HFFc6 (cell line): ENCODE results near the gene MLLT1. TPM values are rescaled to one million over a fixed set of nuclear protein-coding genes. Genes with fewer than 3 reads are reported as not detected.
"Not testable (repeated sequence)": the region's sequence is repeated elsewhere in the genome, so short reads cannot be mapped to it uniquely, and the experiment has no call there.

Source experiments
- DNase-seq: peaks from one replicate; pipeline ENCODE4 v3.0.0-alpha.2; 2018
- H3K27ac Mint-ChIP-seq: 2 replicates; pipeline ENCODE4 v1.8.0; 2020; ENCODE audit warnings: mild to moderate bottlenecking, mixed read lengths
- H3K27me3 Mint-ChIP-seq: 2 replicates; pipeline ENCODE4 v1.8.0; 2021; ENCODE audit warnings: mild to moderate bottlenecking, moderate library complexity, mixed read lengths; ENCODE audit not compliant: insufficient read depth
- H3K36me3 Mint-ChIP-seq: 2 replicates; pipeline ENCODE4 v1.8.0; 2021; ENCODE audit warnings: low read depth, mixed read lengths
- H3K4me1 Mint-ChIP-seq: 2 replicates; pipeline ENCODE4 v1.8.0; 2020; ENCODE audit warnings: low read depth, mixed read lengths
- H3K4me3 Mint-ChIP-seq: 2 replicates; pipeline ENCODE4 v1.8.0; 2020; ENCODE audit warnings: mild to moderate bottlenecking, moderate library complexity, mixed read lengths
- H3K9me3 Mint-ChIP-seq: 2 replicates; pipeline ENCODE4 v1.8.0; 2020; ENCODE audit warnings: mild to moderate bottlenecking, mixed read lengths
- CTCF ChIP-seq: fragments of 200-600 bp; sonication (generic); IDR thresholded peaks from 2 replicates; pipeline ENCODE4 v1.5.0; 2021; ENCODE audit warnings: antibody characterized with exemption, mild to moderate bottlenecking
- total RNA-seq, 6 experiments: library from RNA; stranded (reverse); fragmentation: NEBNext Ultra II Directional; extraction: Animal tissue kit (Norgen Biotek cat#: 25700); gene quantifications; 2 replicates in 1 of 6; 3 replicates in 5 of 6; pipeline ENCODE4 v1.2.3, GENCODE V29; 2021

MLLT1 gene
- total RNA-seq, 6 experiments from 2014 or later: 54.6 to 69.4 (median 59.5) TPM

GRCh38 chr19:6319376-6319775, 39.6 kb upstream of the MLLT1 start:
- 0 out of 2 replicates have a peak, but pooled peaks cover 4% of the 10 kb centered on the region for H3K36me3 Mint-ChIP-seq
- no peak for DNase-seq
- no peak for TF ChIP-seq CTCF
- H3K27me3 Mint-ChIP-seq: peaks cover 15% of the 10 kb centered on the region
- H3K4me3 Mint-ChIP-seq: no peak overlapping the region
- peaks cover 5% of the 10 kb centered on the region for H3K4me1 Mint-ChIP-seq
- no peak overlapping the region for H3K27ac Mint-ChIP-seq
- peaks cover 4% of the 10 kb centered on the region; the same call in 1 of the 2 replicates for H3K9me3 Mint-ChIP-seq

- H3K27ac Mint-ChIP-seq: no peak overlapping the region
- H3K4me3 Mint-ChIP-seq: no peak overlapping the region
- H3K4me1 Mint-ChIP-seq: peaks cover 5% of the 10 kb centered on the region
- H3K27me3 Mint-ChIP-seq: peaks cover 15% of the 10 kb centered on the region
- peaks cover 4% of the 10 kb centered on the region; the same call in 1 of the 2 replicates for H3K9me3 Mint-ChIP-seq
- peak; percentile 4 for DNase-seq
- 0 out of 2 replicates have a peak, but pooled peaks cover 4% of the 10 kb centered on the region for H3K36me3 Mint-ChIP-seq
- TF ChIP-seq CTCF: no peak
Observed at GRCh38 chr19:6318772-6319171, 39.0 kb upstream of the MLLT1 start.

- not testable (repeated sequence) for H3K4me3 Mint-ChIP-seq, H3K27ac Mint-ChIP-seq, DNase-seq, H3K36me3 Mint-ChIP-seq, H3K9me3 Mint-ChIP-seq, H3K4me1 Mint-ChIP-seq
- peaks cover 17% of the 10 kb centered on the region for H3K27me3 Mint-ChIP-seq
Observed at GRCh38 chr19:6315646-6316045, 35.9 kb upstream of the MLLT1 start.

- no peak for DNase-seq
- no peak for TF ChIP-seq CTCF
- Mint-ChIP-seq H3K36me3 (no peaks in the 10 kb centered on the region), H3K27me3 (peaks cover 19% of the 10 kb centered on the region), H3K9me3 (peaks cover 4% of the 10 kb centered on the region; the same call in 1 of the 2 replicates), H3K4me1 (no peaks in the 10 kb centered on the region), H3K4me3 (no peak overlapping the region), H3K27ac (no peak overlapping the region)
Observed at GRCh38 chr19:6313398-6313969, 33.7 kb upstream of the MLLT1 start.

GRCh38 chr19:6312018-6312417, 32.2 kb upstream of the MLLT1 start:
- Mint-ChIP-seq H3K4me3 (no peak overlapping the region), H3K4me1 (no peaks in the 10 kb centered on the region), H3K9me3 (peaks cover 4% of the 10 kb centered on the region; the same call in 1 of the 2 replicates), H3K27ac (no peak overlapping the region), H3K36me3 (no peaks in the 10 kb centered on the region), H3K27me3 (peaks cover 17% of the 10 kb centered on the region)
- no peak for TF ChIP-seq CTCF
- DNase-seq: no peak

GRCh38 chr19:6298413-6298812, 18.6 kb upstream of the MLLT1 start:
- H3K4me1 Mint-ChIP-seq: no peaks in the 10 kb centered on the region
- peaks cover 11% of the 10 kb centered on the region for H3K27me3 Mint-ChIP-seq
- no peak overlapping the region for H3K4me3 Mint-ChIP-seq
- H3K27ac Mint-ChIP-seq: no peak overlapping the region
- no peak for DNase-seq
- peaks cover 5% of the 10 kb centered on the region; the same call in 1 of the 2 replicates for H3K36me3 Mint-ChIP-seq
- H3K9me3 Mint-ChIP-seq: peaks cover 14% of the 10 kb centered on the region
- no peak for TF ChIP-seq CTCF
